Adrenal gland (tissue), 5 donors: Measurements from ENCODE around the gene PRKCE.

ENCODE experiments used
- CTCF ChIP-seq, 6 experiments: fragments of 450-650 bp in 4 of 6; fragments of 200-600 bp in 2 of 6; sonication (generic) in 1 of 6; IDR thresholded peaks; 1 replicate in 5 of 6; 2 replicates in 1 of 6; pipeline versions ENCODE4 v1.5.1 to v1.8.0; 2016 to 2021; ENCODE audit warnings: antibody characterized with exemption in 6 of 6, mild to moderate bottlenecking in 2 of 6, moderate library complexity in 1 of 6
- POLR2A ChIP-seq, 2 donors: fragments of 450-650 bp; IDR thresholded peaks; one replicate each; pipeline ENCODE4 v1.6.1; 2017; ENCODE audit warnings: antibody characterized with exemption in 2 of 2, mild to moderate bottlenecking in 2 of 2, moderate library complexity in 1 of 2
- donor health status: DM: no; HTN: no; CAD: no.

GRCh38 chr2:45684756-45685155 lies 33.3 kb downstream of the PRKCE start:
- TF ChIP-seq CTCF (IDR thresholded peaks at IDR 0.05) (no peak), POLR2A (IDR thresholded peaks at IDR 0.05) (no peak)
